ENCODE results near the gene AOAH.

AOAH gene

GRCh38 chr7:36644625-36645422 is 79.5 kb downstream of the AOAH start:
- DNase-seq (ENCODE audit: low read depth in 1 of 2, low spot score in 1 of 2): no peak
- TF ChIP-seq SPI1 (IDR thresholded peaks at IDR 0.05; ENCODE audit: borderline replicate concordance, low read depth) (no peak), CTCF (IDR thresholded peaks at IDR 0.05; ENCODE audit: insufficient read depth, low read length) (no peak), GABPA (IDR thresholded peaks at IDR 0.05; ENCODE audit: low read depth) (no peak), POLR2AphosphoS5 (IDR thresholded peaks at IDR 0.05; ENCODE audit: low read depth) (no peak), REST (IDR thresholded peaks at IDR 0.05; ENCODE audit: insufficient replicate concordance, low read depth) (no peak)
- Histone ChIP-seq H3K4me3 (replicated peaks; ENCODE audit: insufficient read depth, low read length) (no peak overlapping the region), H3K27ac (replicated peaks) (no peak overlapping the region), H3K27me3 (ENCODE audit: insufficient read depth, poor library complexity, severe bottlenecking) (no peaks in the 10 kb centered on the region)

- DNase-seq (ENCODE audit: low read depth in 1 of 2, low spot score in 1 of 2): no peak
- no peaks in the 10 kb centered on the region for H3K27me3 ChIP-seq (ENCODE audit: insufficient read depth, poor library complexity, severe bottlenecking)
- no peak for TF ChIP-seq POLR2AphosphoS5 (IDR thresholded peaks at IDR 0.05; ENCODE audit: low read depth)
- no peak for TF ChIP-seq GABPA (IDR thresholded peaks at IDR 0.05; ENCODE audit: low read depth)
- TF ChIP-seq CTCF (IDR thresholded peaks at IDR 0.05; ENCODE audit: insufficient read depth, low read length): no peak
- TF ChIP-seq SPI1 (IDR thresholded peaks at IDR 0.05; ENCODE audit: borderline replicate concordance, low read depth): no peak
- TF ChIP-seq REST (IDR thresholded peaks at IDR 0.05; ENCODE audit: insufficient replicate concordance, low read depth): no peak
These were observed 81.9 kb downstream of the AOAH start for GRCh38 chr7:36642414-36642813.

GRCh38 chr7:36642010-36642409 is 82.3 kb downstream of the AOAH start:
- no peak for DNase-seq (ENCODE audit: low read depth in 1 of 2, low spot score in 1 of 2)
- no peak overlapping the region for H3K4me3 ChIP-seq (replicated peaks; ENCODE audit: insufficient read depth, low read length)
- TF ChIP-seq GABPA (IDR thresholded peaks at IDR 0.05; ENCODE audit: low read depth): no peak
- no peak for TF ChIP-seq SPI1 (IDR thresholded peaks at IDR 0.05; ENCODE audit: borderline replicate concordance, low read depth)
- TF ChIP-seq CTCF (IDR thresholded peaks at IDR 0.05; ENCODE audit: insufficient read depth, low read length): no peak
- no peak for TF ChIP-seq REST (IDR thresholded peaks at IDR 0.05; ENCODE audit: insufficient replicate concordance, low read depth)
- TF ChIP-seq POLR2AphosphoS5 (IDR thresholded peaks at IDR 0.05; ENCODE audit: low read depth): no peak
- H3K27me3 ChIP-seq (ENCODE audit: insufficient read depth, poor library complexity, severe bottlenecking): no peaks in the 10 kb centered on the region
- no peak overlapping the region for H3K27ac ChIP-seq (replicated peaks)

More at GRCh38 chr7:36642414-36642813, 81.9 kb downstream of the AOAH start:
- H3K27ac ChIP-seq (replicated peaks): no peak overlapping the region
- no peak overlapping the region for H3K4me3 ChIP-seq (replicated peaks; ENCODE audit: insufficient read depth, low read length)
